Activated CD8-positive, alpha-beta memory T cell treated with anti-CD3 and anti-CD28 coated beads for 48 hours (primary cell): ENCODE results near the gene BEST4.
A peak's percentile ranks its signal among the peaks of the same experiment; 100 is the strongest.
"Not testable (repeated sequence)": the region's sequence is repeated elsewhere in the genome, so short reads cannot be mapped to it uniquely, and the experiment has no call there.

Source experiments
- DNase-seq, 3 experiments: peaks; one replicate each; pipeline ENCODE4 v3.0.0-alpha.2; 2020; ENCODE audit warnings: low read depth in 2 of 3, low spot score in 2 of 3

Gene BEST4

GRCh38 chr1:44819608-44820327, 31.8 kb upstream of the BEST4 start:
- DNase-seq = peak; percentile 65 to 85 (median 84)

GRCh38 chr1:44819196-44819607, 31.2 kb upstream of the BEST4 start:
- no peak for DNase-seq

- DNase-seq = no peak
Observed at GRCh38 chr1:44817771-44818495, 30.0 kb upstream of the BEST4 start.

GRCh38 chr1:44817307-44817706, 29.3 kb upstream of the BEST4 start:
- no peak for DNase-seq

- not testable (repeated sequence) for DNase-seq
Observed at GRCh38 chr1:44815926-44816325, 28.0 kb upstream of the BEST4 start.

GRCh38 chr1:44812822-44813543, 25.0 kb upstream of the BEST4 start:
- no peak for DNase-seq

GRCh38 chr1:44811234-44811633, 23.3 kb upstream of the BEST4 start:
- no peak for DNase-seq

GRCh38 chr1:44810762-44811105, 22.8 kb upstream of the BEST4 start:
- DNase-seq = not testable (repeated sequence)

- DNase-seq = no peak
Observed at GRCh38 chr1:44810101-44810761, 22.3 kb upstream of the BEST4 start.

- DNase-seq = peak in 1 of 3 experiments; percentile 72
Observed at GRCh38 chr1:44808938-44809917, 21.3 kb upstream of the BEST4 start.

GRCh38 chr1:44808063-44808937, 20.3 kb upstream of the BEST4 start, which contains the start of gene BTBD19:
BTBD19 (plus strand) TSS chr1:44808523; CDS start chr1:44808821, 298 bp downstream.
- DNase-seq = peak in 2 of 3 experiments; percentile 50 to 72

GRCh38 chr1:44807364-44808062, 19.5 kb upstream of the BEST4 start:
- peak in 2 of 3 experiments; percentile 75 to 80 for DNase-seq

GRCh38 chr1:44806704-44807363, 18.9 kb upstream of the BEST4 start, which contains the start of gene DYNLT4:
DYNLT4 (minus strand) TSS chr1:44807351; CDS start chr1:44806668, 683 bp downstream.
- no peak for DNase-seq

GRCh38 chr1:44806025-44806703, 18.2 kb upstream of the BEST4 start:
- DNase-seq = no peak

- DNase-seq = no peak
Observed at GRCh38 chr1:44805311-44806024, 17.5 kb upstream of the BEST4 start.

- no peak for DNase-seq
Observed at GRCh38 chr1:44803312-44804095, 15.5 kb upstream of the BEST4 start.
